RPMI8226 (cell line): ENCODE results near the gene ACTL8.

Source experiments
- DNase-seq: peaks from one replicate; pipeline ENCODE4 v3.0.0-alpha.2; 2015

The ACTL8 gene

DNA sequence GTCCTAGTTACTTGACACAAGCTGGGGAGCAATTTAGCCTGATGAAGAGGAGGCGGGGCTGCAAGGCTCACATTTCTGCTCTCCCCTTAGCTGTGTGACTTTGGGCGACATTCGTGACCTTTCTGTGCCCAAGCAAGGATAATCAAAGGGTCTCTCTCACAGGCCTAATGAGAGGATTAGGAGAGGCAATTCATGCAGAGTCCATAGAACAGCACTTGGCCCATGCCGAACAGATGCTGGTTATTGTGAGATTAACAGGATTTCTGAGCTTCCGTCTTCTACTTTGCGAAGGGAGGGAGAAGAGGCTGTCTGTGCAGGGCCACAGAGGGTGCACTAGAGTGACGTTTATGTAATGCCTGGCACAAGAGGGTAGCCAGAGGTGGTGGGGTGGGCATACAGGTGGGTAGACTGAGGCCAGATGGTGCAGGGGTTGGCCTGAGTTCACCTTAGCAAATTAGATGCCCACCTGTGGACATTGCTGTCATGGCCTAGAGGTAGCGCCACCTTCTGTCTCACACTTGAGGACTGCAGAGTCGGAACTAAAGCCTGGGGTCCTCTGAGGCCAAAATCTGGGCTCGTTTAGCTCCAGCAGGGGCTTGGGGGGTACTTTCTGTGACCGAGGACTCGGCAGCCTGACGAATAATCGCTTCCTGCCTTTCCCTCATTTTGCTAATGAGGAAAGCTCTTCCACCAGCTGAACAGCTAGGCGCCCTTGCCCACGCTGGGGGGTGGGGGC lies 18.6 kb downstream of the ACTL8 start:
- no peak for DNase-seq

GRCh38 chr1:17774452-17774851 lies 19.3 kb downstream of the ACTL8 start:
- DNase-seq, result no peak

- DNase-seq, result no peak
Measured at GRCh38 chr1:17775796-17776195, 20.7 kb downstream of the ACTL8 start.

DNA sequence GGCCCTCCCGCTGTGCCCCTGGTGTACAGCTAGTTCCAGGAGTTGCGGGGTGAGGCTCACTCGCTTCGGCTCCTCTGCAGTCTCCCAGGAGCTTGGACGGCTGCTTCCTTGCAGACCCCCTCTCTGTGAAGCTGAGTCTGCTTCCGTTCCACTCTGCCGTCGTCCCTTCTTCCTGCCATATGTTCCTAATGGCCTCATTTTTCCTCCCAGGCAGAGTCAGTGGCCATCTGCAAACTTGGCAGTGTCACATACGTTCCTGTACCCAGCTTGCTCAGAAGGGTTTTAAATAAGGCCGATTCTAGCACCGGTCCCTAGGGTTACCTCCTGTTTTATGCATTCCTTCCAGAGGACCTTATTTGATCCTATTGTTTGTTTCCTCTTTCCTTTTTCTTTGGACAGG lies 21.3 kb downstream of the ACTL8 start:
- no peak for DNase-seq

DNA sequence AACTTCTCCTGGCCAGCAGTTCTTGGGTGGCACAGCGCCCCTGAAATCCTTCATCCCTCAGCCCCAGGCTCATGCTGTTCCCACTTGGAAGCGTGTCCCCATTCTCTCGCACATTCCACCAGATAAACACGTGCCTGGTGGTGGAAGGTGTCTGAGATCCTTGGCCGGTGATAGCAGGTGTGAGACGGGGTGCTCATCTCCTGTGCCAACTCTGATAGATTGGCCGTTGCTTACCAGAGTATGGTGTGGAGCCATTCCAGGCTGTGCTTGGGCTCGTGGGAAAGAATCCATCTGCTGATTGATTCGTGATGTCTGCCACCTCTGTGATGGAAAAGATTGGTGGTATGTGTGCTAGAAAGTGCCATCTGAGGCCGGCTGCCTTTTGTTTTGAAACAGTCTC lies 22.2 kb downstream of the ACTL8 start:
- no peak for DNase-seq

- no peak for DNase-seq
Measured at GRCh38 chr1:17777818-17778217, 22.7 kb downstream of the ACTL8 start.

DNA sequence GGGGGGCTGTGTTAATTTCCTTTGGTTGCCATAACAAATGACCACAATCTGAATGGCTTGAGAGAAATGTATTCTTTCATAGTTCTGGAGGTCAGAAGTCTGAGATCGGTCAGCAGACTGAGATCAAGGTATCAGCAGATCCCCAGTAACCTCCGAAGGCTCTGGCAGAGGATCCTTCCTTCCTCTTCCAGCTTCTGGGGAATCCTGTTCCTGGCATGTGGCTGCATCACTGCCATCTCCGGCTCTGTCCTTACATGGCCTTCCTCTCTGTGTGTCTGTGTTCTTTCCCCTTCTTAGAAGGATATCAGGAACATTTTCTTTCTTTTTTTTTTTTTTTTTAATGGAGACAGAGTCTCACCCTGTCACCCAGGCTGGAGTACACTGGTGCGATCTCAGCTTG lies 25.8 kb downstream of the ACTL8 start:
- no peak for DNase-seq

DNA sequence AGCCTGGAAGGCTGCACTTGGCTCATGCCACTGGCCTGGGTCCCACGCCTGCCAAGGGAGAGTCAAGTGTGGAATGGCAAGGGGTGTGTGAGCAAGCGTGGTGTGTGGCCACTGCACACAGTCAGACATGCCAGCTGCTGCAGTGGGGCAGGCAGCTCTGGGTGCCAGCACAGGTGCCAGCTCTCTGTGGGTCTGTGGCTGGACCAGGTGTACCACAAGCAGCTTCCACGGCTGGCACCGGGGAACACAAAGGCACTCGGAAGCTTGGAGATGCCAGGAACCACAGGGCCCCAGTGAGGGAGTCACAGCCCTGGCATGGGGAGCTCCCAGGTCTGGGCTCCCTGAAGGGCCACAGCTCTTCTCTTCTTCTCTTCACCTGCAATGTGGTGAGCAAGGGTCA lies 34.8 kb downstream of the ACTL8 start:
- no peak for DNase-seq

DNA sequence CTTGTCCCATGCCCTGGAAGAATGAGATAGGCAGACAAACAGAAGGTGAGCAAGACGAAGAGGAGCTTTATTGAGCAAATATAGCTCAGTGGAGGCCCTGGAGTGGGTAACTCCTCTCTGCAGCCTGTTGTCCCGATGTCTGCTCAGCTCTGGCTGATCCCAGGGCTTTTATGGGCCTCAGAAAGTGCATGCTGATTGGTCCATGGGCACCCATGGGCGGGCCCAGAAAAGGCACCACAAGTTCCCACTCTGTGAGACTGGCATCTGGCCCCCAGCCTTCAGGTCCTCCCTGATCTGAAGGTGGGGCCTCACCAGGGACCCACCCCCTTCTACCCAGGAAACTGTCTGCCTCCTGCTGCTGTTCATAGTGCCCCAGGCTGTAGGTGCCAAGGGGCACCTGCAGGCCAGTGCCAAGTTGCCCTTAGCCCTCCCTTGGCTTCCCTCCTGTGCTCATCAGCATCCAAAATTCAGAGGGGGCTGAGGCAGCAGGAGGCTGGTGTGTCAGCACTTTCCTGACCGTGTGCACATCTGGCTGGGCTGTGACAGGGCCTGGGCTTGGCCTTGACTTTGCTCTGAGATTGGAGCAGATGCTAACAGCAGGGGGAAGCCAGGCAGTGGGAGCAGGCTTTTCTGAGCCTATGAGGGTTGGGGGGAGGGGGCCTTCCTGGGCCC lies 35.4 kb downstream of the ACTL8 start:
- DNase-seq, result peak; percentile 30

GRCh38 chr1:17791055-17791390 lies 35.9 kb downstream of the ACTL8 start:
- peak; percentile 42 for DNase-seq

GRCh38 chr1:17791480-17791879 lies 36.3 kb downstream of the ACTL8 start:
- no peak for DNase-seq

- DNase-seq, result no peak
Measured at GRCh38 chr1:17792421-17792820, 37.3 kb downstream of the ACTL8 start.

- no peak for DNase-seq
Measured at GRCh38 chr1:17795081-17795809, 40.1 kb downstream of the ACTL8 start.

DNA sequence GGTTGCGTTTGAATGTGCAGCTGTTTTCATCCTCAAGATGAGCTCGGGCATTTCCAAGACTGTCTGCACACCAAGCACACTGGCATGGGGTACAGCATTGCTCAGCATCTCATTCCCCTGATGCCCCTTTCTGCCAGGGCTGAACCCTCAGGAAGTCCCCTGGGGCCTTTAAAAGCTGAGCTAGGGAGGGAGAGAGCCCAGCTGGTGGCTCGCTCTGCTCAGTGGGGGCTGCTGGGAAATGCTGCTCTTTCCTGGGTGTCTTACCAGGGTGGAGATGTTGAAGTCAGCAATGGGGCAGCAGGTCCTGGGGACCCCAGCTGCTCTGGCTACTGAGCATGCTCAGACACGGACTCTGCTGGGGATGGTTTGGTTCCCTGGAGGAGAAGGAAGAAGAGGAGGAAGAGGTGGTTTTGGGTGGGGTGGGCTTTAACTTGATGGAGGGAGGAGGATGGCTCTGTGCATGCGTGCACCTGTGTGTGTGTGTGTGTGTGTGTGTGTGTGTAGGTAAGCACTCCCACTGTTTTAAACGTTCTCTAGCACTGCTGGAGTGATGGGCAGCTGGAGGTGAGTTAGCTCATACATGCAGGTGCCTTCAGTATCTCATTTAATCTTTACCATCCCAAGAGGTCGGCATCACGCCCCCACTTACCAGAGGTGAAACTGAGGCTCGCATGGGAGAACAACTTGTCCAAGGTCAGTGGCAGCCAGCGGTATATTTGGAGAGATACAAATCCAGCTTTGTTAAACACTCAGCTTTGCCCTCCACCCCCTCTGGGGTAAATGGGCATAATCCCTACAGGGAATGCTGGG lies 40.9 kb downstream of the ACTL8 start:
- no peak for DNase-seq

DNA sequence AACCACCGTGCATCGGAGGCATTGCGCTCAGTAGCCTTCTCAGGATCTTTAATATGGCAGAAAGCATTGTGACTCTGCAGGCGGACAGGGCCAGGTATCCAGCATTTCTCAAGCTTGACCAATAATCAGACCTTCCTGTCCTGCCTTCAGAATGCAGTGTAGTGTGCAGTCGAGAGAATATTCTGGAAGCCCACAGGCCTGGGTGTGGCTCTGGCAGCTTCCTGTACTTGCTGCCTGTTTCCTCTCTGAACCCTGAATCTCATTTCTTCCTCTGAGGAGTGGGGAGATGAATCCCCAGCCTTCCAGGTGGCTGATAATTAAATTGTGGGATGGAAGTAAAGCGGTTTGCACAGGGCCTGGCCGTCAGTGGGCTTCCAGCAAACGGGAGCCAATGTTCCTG lies 42.3 kb downstream of the ACTL8 start:
- DNase-seq, result no peak

GRCh38 chr1:17798011-17798410 lies 42.9 kb downstream of the ACTL8 start:
- no peak for DNase-seq

DNA sequence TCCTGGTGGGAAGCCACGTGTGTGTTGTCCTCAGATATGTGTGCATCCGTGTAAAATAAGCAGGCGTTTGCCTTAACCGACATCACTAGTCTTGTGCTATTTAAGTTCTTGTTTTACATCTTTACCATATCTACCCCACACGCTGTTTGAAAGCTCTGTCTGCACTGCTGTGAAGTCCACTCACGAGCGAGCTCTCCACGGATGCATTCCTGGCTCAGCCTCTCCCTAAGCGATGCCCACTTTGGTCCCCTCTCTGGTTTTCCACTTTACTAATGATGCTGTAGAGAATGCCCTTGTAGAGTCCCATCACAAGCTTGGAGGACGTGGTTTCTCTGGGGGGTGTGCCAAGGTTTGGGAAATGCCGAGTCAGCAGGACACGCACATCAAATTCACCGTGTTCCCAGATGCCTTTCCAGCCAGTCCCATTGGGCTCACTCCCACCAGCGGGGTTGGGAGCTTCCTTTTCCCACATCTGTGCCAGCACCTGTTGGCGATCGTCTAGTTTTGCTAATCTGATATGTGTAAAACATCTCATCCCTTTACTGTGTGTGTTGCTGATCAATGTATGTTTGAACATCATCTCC lies 43.8 kb downstream of the ACTL8 start:
- no peak for DNase-seq

DNA sequence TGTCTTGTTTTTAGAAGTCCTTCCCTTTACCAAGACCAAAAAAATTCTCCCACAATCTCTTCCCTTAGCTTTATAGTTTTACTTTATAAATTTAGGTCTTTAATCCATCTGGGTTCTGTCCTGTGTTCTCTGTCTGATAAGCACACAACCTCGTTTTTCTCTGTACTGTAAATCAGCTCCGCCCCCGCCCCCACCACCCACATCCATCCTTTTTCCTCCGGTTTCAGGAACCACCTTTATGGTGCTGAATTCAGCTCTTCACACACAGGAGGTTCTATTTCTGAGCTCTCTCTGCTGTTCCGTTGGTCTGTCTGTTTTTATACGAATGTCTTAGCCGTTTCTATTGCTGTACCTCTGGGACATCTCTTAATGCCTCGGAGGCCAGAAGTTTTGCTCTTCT lies 44.5 kb downstream of the ACTL8 start:
- DNase-seq, result no peak

DNA sequence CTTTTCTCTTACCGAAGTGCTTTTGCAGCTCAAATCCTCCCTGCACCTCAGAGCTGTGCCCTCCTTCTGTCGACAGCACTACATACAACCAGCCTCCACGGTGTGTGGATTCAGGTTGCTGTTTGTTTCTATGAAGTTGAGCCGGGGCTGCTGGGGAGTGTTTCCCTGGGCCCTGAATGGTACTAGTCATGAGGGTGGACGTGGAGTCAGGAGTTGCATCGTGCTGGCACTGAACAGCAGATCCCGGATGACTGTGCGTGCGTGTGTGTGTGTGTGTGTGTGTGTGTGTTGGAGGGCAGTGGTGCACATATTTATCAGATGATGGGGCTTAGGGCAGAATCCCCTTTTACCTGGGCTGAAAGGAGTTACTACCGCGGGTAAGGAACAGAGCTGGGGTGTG lies 47.0 kb downstream of the ACTL8 start:
- no peak for DNase-seq

GRCh38 chr1:17802945-17803344 lies 47.8 kb downstream of the ACTL8 start:
- DNase-seq, result no peak

DNA sequence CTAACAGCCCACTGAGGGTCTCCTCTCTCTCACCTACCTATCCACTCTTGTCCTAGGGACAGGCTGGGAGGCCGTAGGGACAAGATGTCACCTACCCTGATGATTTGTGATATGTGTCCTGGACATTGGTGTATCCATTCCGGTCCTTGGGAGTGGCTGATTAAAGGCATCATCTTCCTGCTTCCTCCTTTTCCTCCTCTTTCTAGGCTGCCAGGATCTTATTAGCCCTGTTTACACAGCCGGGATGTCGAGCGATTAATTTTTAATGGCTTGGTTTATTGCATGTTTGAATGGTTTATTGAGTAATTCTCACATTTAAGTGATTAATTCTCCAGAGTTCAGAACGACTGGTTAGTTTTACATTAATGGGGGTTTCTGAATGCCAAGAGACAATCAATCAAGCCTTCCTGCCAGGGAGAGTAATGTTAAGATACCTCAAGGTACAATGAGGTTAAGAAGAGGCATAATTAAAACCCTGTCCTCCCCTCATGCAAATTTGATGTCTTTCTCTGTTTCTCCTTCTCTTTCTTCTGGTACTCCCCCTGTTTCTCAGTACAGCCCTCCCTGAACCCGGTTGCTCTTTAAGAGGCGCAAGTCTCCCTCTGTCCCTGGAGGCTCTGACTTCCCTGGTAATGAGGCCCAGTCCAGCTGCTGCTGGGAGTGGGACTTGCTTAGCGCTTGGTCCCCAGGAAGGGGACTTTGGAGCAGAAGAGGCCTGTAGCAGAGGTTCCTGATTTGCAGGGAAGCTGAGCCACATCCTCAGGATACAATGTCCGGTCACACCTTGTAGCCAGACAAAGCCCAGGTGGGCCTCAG lies 50.9 kb downstream of the ACTL8 start:
- no peak for DNase-seq

- no peak for DNase-seq
Measured at GRCh38 chr1:17808816-17809215, 53.7 kb downstream of the ACTL8 start.
